ENCODE measurements around the gene CMTM4.

- TF ChIP-seq POLR2A (IDR thresholded peaks at IDR 0.05) (no peak), CTCF (IDR thresholded peaks at IDR 0.05) (no peak)
Measured at GRCh38 chr16:66592814-66593213, 103.7 kb downstream of the CMTM4 start.
